H54 (cell line): ENCODE measurements around the gene DRAP1.

Experiments
- DNase-seq: peaks from one replicate; pipeline ENCODE4 v3.0.0; 2011; ENCODE audit warnings: low spot score, mixed read lengths; ENCODE audit not compliant: insufficient read length
- FAIRE-seq: peaks from 3 replicates; lab custom pipeline; 2011; peaks lifted over from hg19 to GRCh38; lab: Jason Lieb, UNC
- POLR2A ChIP-seq: IDR thresholded peaks from 2 replicates; pipeline ENCODE4 v1.6.1; 2011; ENCODE audit warnings: low read depth, mild to moderate bottlenecking, low read length

DRAP1 gene

GRCh38 chr11:65922565-65922964 lies 3.3 kb downstream of the DRAP1 start:
- no peak for TF ChIP-seq POLR2A
- no peak for FAIRE-seq

GRCh38 chr11:65925397-65925796 lies 6.2 kb downstream of the DRAP1 start:
- TF ChIP-seq POLR2A, result no peak
- no peak for FAIRE-seq
- no peak for DNase-seq

More at GRCh38 chr11:65922565-65922964, 3.3 kb downstream of the DRAP1 start:
- no peak for DNase-seq

DNA sequence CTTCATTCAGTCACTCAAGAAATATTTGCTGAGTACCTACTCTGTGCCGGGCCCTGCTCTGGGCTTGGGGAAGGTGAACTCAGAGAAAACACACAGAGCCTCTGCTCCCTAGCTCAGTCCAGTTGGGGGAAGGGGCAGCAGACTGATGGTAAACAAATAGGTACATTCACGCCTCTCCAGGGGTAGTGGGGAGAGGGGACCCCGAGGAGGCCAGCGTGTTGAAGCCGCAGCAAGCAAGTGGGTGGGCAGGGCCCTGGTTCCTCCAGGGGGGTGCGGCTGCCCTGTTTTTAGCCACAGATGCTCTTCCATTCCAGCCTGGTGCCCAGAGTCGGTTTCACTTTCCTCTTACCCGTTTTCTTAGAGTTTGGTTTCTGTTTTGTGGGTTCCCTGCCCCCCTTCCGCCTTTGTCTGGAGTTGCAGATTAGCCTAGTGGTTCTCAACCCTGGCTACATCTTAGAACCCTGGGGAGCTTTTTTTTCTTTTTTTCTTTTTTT lies 8.7 kb downstream of the DRAP1 start:
- FAIRE-seq (no peak), DNase-seq (no peak)
- no peak for TF ChIP-seq POLR2A

DNA sequence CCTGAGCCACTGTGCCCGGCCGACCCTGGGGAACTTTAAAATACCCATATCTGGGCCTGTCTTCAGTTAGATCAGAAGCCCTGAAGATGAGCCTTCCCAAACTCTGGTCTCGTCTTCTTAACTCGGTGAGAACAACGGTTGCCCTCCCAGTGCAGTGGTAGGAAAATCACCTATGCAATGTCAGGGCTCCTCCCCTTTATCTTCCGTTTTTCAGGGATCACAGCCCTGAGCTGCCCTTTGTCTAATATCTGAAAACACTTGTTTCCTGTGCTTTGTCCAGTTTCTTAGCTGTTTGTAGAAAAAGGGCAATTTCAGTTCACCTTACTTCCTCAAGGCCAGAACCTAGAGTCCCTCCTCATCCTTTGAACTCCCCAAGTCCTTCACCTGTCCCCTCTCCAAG lies 9.4 kb downstream of the DRAP1 start:
- DNase-seq, result no peak
- no peak for TF ChIP-seq POLR2A
- FAIRE-seq, result no peak

DNA sequence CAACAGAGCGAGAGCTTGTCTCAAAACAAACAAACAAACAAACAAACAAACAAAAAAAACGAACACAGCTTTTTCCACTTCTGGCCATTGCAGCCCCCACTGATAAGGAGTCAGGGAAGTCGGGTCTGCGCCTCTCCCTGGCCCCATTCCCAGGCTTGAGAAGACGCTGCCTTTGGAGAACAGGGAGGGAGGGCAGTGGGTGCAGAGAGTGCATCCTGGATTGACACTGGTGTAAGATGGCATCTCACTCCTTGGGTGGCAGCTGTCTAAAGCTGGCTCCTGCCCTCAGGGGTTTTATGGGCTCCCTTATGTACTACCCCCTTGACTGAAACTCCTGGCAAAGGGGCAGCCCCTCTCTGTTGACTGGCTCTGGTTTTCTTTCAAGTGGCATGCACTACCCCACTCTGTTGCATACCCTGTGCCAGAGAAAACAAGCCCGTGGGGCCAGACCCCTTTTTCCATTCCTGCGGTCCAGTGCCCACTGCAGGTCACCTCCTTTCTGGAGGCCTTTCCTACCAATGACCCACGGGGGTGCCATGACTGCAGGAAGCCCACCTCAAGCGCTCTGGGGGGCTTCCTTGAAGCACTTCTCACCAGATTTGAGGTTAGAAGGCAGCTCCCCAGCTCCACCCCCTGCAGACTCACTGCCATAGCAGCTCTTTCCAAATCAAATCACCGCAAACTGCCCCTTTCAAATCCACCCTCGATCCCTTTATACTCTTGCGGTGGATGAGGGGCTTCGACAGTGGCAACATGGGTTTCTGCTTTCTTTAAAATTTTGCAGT lies 12.7 kb downstream of the DRAP1 start:
- FAIRE-seq (no peak), DNase-seq (no peak)
- TF ChIP-seq POLR2A, result no peak

GRCh38 chr11:65932558-65932919 lies 13.3 kb downstream of the DRAP1 start:
- DNase-seq, result no peak
- no peak for FAIRE-seq
- TF ChIP-seq POLR2A, result no peak

DNA sequence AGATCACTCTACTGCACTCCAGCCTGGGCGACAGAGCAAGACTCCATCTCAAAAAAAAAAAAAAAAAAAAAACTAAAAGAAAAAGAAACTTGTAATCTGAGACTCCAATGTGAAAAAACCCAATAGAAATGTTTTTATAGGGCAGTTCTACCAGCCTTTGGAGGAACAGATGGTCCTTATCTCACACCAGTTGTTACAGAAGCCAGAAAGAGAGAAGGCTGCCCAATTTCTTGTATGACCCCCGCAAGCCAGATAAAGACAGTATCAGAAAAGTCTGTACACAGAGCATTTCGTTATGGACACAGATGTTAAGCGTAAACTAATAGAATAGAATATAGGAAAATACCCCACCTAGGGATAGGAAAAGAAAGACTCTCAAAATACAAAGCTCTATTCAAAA lies 14.8 kb downstream of the DRAP1 start:
- no peak for TF ChIP-seq POLR2A
- FAIRE-seq (no peak), DNase-seq (no peak)

DNA sequence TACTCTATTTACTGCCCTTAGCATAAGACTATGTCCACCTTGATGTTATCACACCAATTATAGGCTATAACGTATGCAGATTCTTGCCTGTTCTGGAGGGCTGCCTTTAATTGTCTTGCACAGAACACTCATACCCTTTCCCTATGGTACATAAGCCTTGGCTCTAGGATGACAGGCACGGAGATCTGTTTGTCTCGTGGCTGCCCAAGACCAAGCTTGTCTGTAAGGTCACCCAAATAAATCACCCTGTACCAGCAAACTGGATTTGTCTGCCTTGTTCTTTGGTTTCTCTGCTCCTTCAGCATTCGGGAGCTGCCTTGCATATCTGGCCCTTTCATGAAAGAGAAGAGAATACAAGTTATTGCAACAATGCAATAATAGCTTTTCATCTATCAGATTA lies 18.5 kb downstream of the DRAP1 start:
- FAIRE-seq (no peak), DNase-seq (no peak)
- TF ChIP-seq POLR2A, result no peak

DNA sequence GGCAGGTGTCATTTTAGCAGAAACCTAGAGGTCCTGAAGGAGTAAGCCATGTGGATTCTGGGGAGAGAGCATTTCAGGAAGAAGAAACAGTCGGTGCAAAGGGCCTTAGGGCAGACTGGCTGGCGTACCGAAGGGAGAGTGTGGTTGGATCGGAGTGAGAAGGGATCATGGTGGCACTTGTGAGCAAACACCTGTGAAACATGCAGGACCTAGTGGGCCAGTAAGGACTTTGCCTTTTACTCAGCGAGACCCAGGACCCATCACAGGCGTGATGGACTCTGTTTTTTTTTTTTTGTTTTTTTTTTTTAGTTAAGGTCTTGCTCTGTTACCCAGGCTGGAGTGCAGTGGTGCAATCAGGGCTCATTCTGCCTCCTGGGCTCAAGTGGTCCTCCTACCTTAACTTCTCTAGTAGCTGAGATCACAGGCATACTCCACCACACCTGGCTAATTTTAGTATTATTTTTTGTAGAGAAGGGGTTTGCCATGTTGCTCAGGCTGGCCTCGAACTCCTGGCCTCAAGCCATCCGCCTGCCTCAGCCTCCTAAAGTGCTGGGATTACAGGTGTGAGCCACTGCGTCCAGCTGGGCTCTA lies 22.6 kb downstream of the DRAP1 start:
- DNase-seq, result no peak
- no peak for TF ChIP-seq POLR2A
- no peak for FAIRE-seq

GRCh38 chr11:65942531-65942930 lies 23.3 kb downstream of the DRAP1 start:
- FAIRE-seq (no peak), DNase-seq (no peak)
- TF ChIP-seq POLR2A, result no peak

DNA sequence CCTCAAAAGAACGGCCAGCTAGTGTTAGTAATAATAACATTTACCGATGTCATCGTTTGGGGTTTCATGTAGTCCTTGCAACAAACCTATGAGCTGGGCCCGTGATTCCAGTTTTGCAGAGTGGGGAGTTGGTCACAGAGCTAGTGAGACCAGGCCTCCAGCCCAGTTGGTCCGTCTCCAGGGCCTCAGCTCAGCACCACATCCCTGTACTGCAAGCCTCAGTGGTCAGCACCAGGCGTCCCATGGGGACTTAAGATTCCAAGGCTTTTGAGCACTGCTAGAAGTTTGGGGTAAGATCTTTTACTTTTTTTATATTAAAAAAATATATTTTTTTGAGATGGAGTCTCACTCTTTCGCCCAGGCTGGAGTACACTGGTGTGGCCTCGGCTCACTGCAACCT lies 25.0 kb downstream of the DRAP1 start:
- FAIRE-seq, result no peak
- no peak for DNase-seq
- TF ChIP-seq POLR2A, result no peak

- no peak for DNase-seq
- FAIRE-seq, result no peak
- TF ChIP-seq POLR2A, result no peak
These were observed 25.5 kb downstream of the DRAP1 start for GRCh38 chr11:65944767-65945166.

DNA sequence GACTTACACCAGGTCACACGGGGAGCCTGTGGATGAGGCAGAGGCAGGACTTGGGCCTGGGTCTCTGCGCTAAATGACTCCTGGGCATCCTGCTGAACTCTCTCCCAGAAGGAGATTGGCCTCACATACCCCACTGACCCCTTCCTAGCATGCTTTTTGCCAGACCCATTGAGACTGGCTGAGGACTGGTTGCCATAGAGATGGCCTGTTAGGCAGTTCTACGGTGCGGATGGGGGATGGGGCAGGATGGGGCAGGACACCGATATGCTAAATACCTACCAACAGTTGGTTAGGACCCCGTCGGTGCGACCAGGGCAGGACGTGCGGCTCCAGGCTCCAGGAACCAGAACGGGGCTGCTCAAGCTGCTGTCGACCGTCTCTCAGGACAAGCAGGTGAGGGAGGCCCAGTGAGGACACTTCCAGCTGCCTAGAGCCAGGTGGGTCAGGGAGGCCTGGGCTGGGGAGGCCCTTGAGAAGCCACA lies 26.2 kb downstream of the DRAP1 start, which contains the start of gene TSGA10IP:
TSS of gene TSGA10IP (plus strand) at position 51 of the 482 bp plus-strand sequence. CDS start at position 247, 196 bp downstream.
- DNase-seq (no peak), FAIRE-seq (no peak)
- no peak for TF ChIP-seq POLR2A

DNA sequence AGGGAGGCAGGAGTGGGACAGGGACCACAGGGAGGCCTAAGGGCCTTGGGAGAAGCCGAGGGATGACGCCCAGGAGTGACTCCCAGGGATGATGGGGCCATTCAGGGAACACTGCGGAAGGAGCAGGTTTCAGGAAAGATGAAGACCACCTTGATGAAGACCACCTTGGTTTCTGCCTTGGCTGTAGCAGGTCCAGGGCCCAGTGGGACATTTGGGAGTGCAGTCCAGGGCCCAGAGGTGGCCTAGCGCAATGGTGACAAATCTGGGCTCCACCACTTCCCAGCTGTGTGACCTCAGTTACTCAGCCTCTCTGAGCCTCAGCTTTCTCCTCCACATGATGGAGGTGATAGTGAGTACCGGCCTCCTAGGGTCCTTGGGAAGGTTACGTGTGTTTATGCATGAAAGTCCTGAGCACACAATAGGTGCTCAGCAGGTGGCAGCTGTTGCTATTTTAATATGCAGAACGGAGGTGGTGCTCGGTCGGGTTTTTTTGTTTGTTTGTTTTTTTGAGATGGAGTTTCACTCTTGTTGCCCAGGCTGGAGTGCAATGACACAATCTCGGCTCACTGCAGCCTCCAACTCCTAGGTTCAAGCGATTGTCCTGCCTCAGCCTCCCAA lies 26.8 kb downstream of the DRAP1 start:
- FAIRE-seq, result no peak
- TF ChIP-seq POLR2A, result no peak
- no peak for DNase-seq
